ENCODE data around the gene PRXL2A. TPM values are rescaled to one million over a fixed set of nuclear protein-coding genes. Genes with fewer than 3 reads are reported as not detected.
"Not testable (repeated sequence)": the region's sequence is repeated elsewhere in the genome, so short reads cannot be mapped to it uniquely, and the experiment has no call there.

The PRXL2A gene
- total and polyA plus RNA-seq, 2 donors, result 32.2 to 70.8 TPM

- H3K4me1 ChIP-seq (ENCODE audit: control insufficient read depth in 2 of 2, insufficient read depth in 2 of 2, low read length in 2 of 2), result peaks cover 29 to 85% of the 10 kb centered on the region in 2 donors
- H3K4me3 ChIP-seq (ENCODE audit: low read length in 2 of 2), result no peak overlapping the region
- no peaks in the 10 kb centered on the region for H3K9me3 ChIP-seq (ENCODE audit: control insufficient read depth in 2 of 2, insufficient read depth in 1 of 2, low read length in 1 of 2)
- DNase-seq (ENCODE audit: low read depth in 6 of 9, low spot score in 9 of 9), result peak in 1 of 9 donors; percentile 61
- H3K36me3 ChIP-seq (ENCODE audit: control insufficient read depth in 2 of 2, insufficient read depth in 2 of 2, low read length in 1 of 2), result no peaks in the 10 kb centered on the region
- WGBS, result 73% methylated on average over 7 of the region's 7 CpGs
- peak overlapping the region in 1 of 2 donors; percentile 48 for H3K27ac ChIP-seq (ENCODE audit: low read depth in 1 of 2, low read length in 1 of 2)
- H3K27me3 ChIP-seq (ENCODE audit: control insufficient read depth in 2 of 2, insufficient read depth in 1 of 2, low read length in 1 of 2), result no peaks in the 10 kb centered on the region
These were observed 6.0 kb downstream of the PRXL2A start for GRCh38 chr10:80414142-80414895.

DNA sequence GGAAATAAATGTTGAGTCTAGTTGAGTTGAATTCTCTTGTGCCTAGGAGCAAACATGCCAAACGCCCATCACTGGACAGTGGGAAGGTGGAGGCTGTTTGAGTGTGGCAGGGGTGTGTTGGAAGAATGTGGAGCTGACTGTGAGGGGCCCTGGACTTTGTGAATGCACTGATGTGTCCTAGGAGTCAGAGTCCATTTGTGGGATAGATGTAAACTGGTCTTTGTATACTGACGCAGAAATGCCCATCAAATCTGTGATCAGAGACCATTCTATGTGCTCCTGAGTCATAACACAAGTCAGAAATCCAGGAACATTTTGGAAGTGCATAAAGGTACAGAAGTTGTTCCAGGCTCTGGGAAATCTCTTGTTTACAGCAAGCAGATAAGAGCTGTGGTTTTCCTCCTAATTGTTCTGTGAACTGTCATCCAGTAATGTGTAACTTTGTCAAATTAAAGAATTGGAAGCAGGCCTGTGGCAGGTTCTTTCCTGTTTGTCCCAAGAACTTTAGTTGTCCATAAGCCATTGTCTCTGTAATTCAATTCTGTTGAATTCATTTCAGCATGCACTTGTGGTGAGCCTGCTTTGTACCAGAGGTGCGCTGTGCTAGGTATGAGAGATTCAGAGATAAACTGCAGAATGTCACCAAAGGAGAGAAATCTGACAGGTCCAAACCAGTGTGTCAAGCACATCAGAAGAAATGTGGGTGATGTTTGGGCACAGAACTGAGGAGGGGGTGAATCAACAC lies 7.6 kb downstream of the PRXL2A start:
- no peaks in the 10 kb centered on the region for H3K9me3 ChIP-seq (ENCODE audit: control insufficient read depth in 2 of 2, insufficient read depth in 1 of 2, low read length in 1 of 2)
- no peaks in the 10 kb centered on the region for H3K27me3 ChIP-seq (ENCODE audit: control insufficient read depth in 2 of 2, insufficient read depth in 1 of 2, low read length in 1 of 2)
- peaks cover 29 to 74% of the 10 kb centered on the region in 2 donors for H3K4me1 ChIP-seq (ENCODE audit: control insufficient read depth in 2 of 2, insufficient read depth in 2 of 2, low read length in 2 of 2)
- DNase-seq (ENCODE audit: low read depth in 6 of 9, low spot score in 9 of 9), result peak in 2 of 9 donors; percentile 49 to 71
- peaks cover under 1% of the 10 kb centered on the region in 2 donors for H3K36me3 ChIP-seq (ENCODE audit: control insufficient read depth in 2 of 2, insufficient read depth in 2 of 2, low read length in 1 of 2)
- H3K27ac ChIP-seq (ENCODE audit: low read depth in 1 of 2, low read length in 1 of 2), result peak overlapping the region; percentile 48 to 68
- 78% methylated on average over 3 of the region's 3 CpGs for WGBS
- H3K4me3 ChIP-seq (ENCODE audit: low read length in 2 of 2), result no peak overlapping the region

DNA sequence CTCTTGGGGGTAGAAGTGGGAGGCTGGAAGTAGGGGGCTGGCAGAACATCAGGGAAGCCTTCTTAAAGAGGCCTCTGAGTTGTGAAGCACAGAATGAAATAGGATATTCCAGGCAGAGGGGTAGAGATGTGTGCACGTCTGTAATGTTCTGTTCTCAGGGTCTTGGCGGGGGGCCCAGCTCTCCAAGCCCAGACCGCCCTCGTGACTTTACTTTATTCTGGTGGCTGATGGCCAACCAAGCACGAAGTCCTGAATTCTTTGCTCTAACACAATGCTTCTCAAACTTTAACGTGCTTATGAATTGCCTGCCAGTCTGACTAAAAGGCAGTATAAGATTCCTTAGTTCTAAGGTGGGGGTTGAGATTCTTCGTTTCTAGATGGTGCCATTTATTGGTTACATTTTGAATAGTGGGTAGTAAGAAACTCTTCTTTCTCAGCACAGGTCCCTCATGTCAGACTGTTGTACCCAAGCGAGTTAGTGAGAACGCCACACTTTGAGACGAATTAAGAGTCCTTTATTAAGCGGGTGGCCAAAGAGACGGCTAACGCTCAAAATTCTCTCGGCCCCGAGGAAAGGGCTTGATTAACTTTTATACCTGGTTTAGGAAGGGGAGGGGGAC lies 8.2 kb downstream of the PRXL2A start:
- no peak overlapping the region for H3K4me3 ChIP-seq (ENCODE audit: low read length in 2 of 2)
- DNase-seq (ENCODE audit: low read depth in 6 of 9, low spot score in 9 of 9), result no peak
- H3K27me3 ChIP-seq (ENCODE audit: control insufficient read depth in 2 of 2, insufficient read depth in 1 of 2, low read length in 1 of 2), result no peaks in the 10 kb centered on the region
- H3K9me3 ChIP-seq (ENCODE audit: control insufficient read depth in 2 of 2, insufficient read depth in 1 of 2, low read length in 1 of 2), result no peaks in the 10 kb centered on the region
- 91% methylated on average over 15 of the region's 15 CpGs for WGBS
- peak overlapping the region in 1 of 2 donors; percentile 68 for H3K27ac ChIP-seq (ENCODE audit: low read depth in 1 of 2, low read length in 1 of 2)
- peaks cover 6% of the 10 kb centered on the region in 2 donors for H3K36me3 ChIP-seq (ENCODE audit: control insufficient read depth in 2 of 2, insufficient read depth in 2 of 2, low read length in 1 of 2)
- peaks cover 29 to 68% of the 10 kb centered on the region in 2 donors for H3K4me1 ChIP-seq (ENCODE audit: control insufficient read depth in 2 of 2, insufficient read depth in 2 of 2, low read length in 2 of 2)

DNA sequence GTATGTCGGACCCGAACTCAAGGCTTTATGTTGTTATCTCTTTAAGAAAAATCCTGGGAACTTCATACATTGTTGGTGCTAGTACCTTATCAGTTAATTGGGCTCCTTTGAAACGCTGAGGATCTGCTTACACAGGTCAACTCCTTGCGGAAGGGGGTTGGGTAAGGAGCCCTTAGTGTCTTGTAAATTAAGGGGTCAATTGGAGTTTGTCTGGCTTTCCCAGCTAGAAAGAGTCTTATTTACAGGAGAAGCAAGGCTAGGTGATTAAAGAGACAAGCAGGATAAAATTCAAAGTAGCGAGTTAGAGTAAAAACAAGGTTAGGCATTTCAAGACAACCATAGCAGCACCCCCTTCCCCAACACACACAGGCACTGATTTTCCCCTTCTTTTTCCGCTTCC lies 8.9 kb downstream of the PRXL2A start:
- H3K36me3 ChIP-seq (ENCODE audit: control insufficient read depth in 2 of 2, insufficient read depth in 2 of 2, low read length in 1 of 2); H3K4me3 ChIP-seq (ENCODE audit: low read length in 2 of 2); H3K27ac ChIP-seq (ENCODE audit: low read depth in 1 of 2, low read length in 1 of 2); DNase-seq (ENCODE audit: low read depth in 6 of 9, low spot score in 9 of 9); H3K9me3 ChIP-seq (ENCODE audit: control insufficient read depth in 2 of 2, insufficient read depth in 1 of 2, low read length in 1 of 2); H3K27me3 ChIP-seq (ENCODE audit: control insufficient read depth in 2 of 2, insufficient read depth in 1 of 2, low read length in 1 of 2): not testable (repeated sequence)
- H3K4me1 ChIP-seq (ENCODE audit: control insufficient read depth in 2 of 2, insufficient read depth in 2 of 2, low read length in 2 of 2), result peaks cover 29 to 61% of the 10 kb centered on the region in 2 donors
- 95% methylated on average over 6 of the region's 6 CpGs for WGBS

DNA sequence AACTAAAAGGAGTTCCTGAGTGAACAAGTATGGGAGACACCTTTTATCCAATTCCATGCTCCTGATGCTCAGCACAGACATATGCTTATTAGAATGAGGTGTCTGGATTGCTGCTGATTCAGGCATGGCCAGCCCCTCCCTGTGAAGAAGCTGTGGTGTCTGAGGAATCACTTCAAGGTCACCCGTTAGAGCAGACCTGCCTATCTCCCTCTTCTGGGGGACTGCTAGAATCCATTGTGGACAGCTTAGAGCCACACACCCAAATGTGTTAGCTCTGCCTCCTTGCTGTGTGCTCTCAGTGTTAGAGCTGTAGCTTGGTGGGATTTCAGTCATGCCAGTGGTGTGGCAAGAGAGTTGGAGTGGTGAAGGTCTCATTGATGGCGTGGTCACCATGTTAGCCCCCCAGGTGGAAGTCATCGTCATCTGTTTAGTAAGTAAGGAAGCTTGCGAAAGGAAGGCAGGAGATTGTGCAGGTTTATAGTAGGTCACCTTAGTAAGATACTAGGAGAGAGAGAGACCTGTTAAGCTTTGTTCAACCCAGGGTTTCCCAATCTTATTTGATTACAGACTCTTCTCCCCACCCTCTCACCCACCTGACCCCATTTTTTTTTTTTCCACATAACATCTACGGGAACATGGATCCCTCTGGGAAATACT lies 12.8 kb downstream of the PRXL2A start:
- Histone ChIP-seq H3K36me3 (ENCODE audit: control insufficient read depth in 2 of 2, insufficient read depth in 2 of 2, low read length in 1 of 2) (peaks cover 10 to 21% of the 10 kb centered on the region in 2 donors), H3K9me3 (ENCODE audit: control insufficient read depth in 2 of 2, insufficient read depth in 1 of 2, low read length in 1 of 2) (no peaks in the 10 kb centered on the region), H3K27me3 (ENCODE audit: control insufficient read depth in 2 of 2, insufficient read depth in 1 of 2, low read length in 1 of 2) (no peaks in the 10 kb centered on the region), H3K27ac (ENCODE audit: low read depth in 1 of 2, low read length in 1 of 2) (no peak overlapping the region), H3K4me3 (ENCODE audit: low read length in 2 of 2) (no peak overlapping the region), H3K4me1 (ENCODE audit: control insufficient read depth in 2 of 2, insufficient read depth in 2 of 2, low read length in 2 of 2) (peaks cover 4 to 23% of the 10 kb centered on the region in 2 donors)
- no peak for DNase-seq (ENCODE audit: low read depth in 6 of 9, low spot score in 9 of 9)
- WGBS, result 97% methylated on average over 5 of the region's 5 CpGs

- WGBS, result 92% methylated on average over 8 of the region's 8 CpGs
- H3K27me3 ChIP-seq (ENCODE audit: control insufficient read depth in 2 of 2, insufficient read depth in 1 of 2, low read length in 1 of 2), result no peaks in the 10 kb centered on the region
- peaks cover 10 to 24% of the 10 kb centered on the region in 2 donors for H3K36me3 ChIP-seq (ENCODE audit: control insufficient read depth in 2 of 2, insufficient read depth in 2 of 2, low read length in 1 of 2)
- H3K9me3 ChIP-seq (ENCODE audit: control insufficient read depth in 2 of 2, insufficient read depth in 1 of 2, low read length in 1 of 2), result no peaks in the 10 kb centered on the region
- no peak overlapping the region for H3K4me3 ChIP-seq (ENCODE audit: low read length in 2 of 2)
- no peak for DNase-seq (ENCODE audit: low read depth in 6 of 9, low spot score in 9 of 9)
- H3K4me1 ChIP-seq (ENCODE audit: control insufficient read depth in 2 of 2, insufficient read depth in 2 of 2, low read length in 2 of 2), result peaks cover 3 to 16% of the 10 kb centered on the region in 2 donors
- H3K27ac ChIP-seq (ENCODE audit: low read depth in 1 of 2, low read length in 1 of 2), result no peak overlapping the region
These were observed 13.6 kb downstream of the PRXL2A start for GRCh38 chr10:80421707-80422536.

DNA sequence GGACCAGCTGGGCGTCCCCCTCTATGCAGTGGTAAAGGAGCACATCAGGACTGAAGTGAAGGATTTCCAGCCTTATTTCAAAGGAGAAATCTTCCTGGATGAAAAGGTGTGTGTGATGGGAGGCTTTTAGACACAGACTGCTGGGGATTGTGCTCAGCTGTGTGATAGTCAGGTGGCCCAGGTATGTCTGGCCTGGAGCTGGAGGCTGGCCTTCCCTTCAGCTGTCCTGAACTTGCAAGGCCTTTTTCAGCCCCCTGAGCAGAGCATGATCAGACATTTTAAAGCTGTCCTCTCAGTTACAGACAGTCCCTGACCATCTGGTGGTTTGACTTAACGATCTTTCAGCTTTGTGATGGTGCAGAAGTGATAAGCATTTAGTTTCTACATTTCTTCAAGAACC lies 17.6 kb downstream of the PRXL2A start:
- Histone ChIP-seq H3K27ac (ENCODE audit: low read depth in 1 of 2, low read length in 1 of 2) (no peak overlapping the region), H3K36me3 (ENCODE audit: control insufficient read depth in 2 of 2, insufficient read depth in 2 of 2, low read length in 1 of 2) (peaks cover 17 to 40% of the 10 kb centered on the region in 2 donors), H3K27me3 (ENCODE audit: control insufficient read depth in 2 of 2, insufficient read depth in 1 of 2, low read length in 1 of 2) (no peaks in the 10 kb centered on the region), H3K4me1 (ENCODE audit: control insufficient read depth in 2 of 2, insufficient read depth in 2 of 2, low read length in 2 of 2) (no peaks in the 10 kb centered on the region), H3K4me3 (ENCODE audit: low read length in 2 of 2) (no peak overlapping the region), H3K9me3 (ENCODE audit: control insufficient read depth in 2 of 2, insufficient read depth in 1 of 2, low read length in 1 of 2) (no peaks in the 10 kb centered on the region)
- 97% methylated on average over 2 of the region's 2 CpGs for WGBS
- DNase-seq (ENCODE audit: low read depth in 6 of 9, low spot score in 9 of 9), result no peak

DNA sequence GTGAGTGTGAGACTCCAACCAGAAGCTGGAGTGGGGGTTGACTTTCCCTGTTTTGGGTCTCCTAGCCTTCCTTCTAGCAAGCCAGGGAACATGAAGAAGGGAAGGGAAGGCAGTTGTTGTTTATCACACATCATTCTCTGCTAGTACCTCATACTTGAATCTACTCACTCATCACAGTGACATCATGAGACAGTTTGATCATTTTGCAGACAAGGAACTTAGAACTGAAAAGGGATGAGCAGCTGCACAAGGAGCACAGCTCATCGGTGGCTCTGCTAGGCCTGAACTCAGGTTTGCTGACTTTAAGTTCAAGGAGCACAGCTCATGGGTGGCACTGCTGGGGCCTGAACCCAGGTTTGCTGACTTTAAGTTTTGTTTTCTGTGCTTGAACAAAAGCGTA lies 19.2 kb downstream of the PRXL2A start:
- no peak for DNase-seq (ENCODE audit: low read depth in 6 of 9, low spot score in 9 of 9)
- Histone ChIP-seq H3K36me3 (ENCODE audit: control insufficient read depth in 2 of 2, insufficient read depth in 2 of 2, low read length in 1 of 2) (peaks cover 12 to 38% of the 10 kb centered on the region in 2 donors), H3K4me3 (ENCODE audit: low read length in 2 of 2) (no peak overlapping the region), H3K27me3 (ENCODE audit: control insufficient read depth in 2 of 2, insufficient read depth in 1 of 2, low read length in 1 of 2) (no peaks in the 10 kb centered on the region), H3K27ac (ENCODE audit: low read depth in 1 of 2, low read length in 1 of 2) (no peak overlapping the region), H3K4me1 (ENCODE audit: control insufficient read depth in 2 of 2, insufficient read depth in 2 of 2, low read length in 2 of 2) (no peaks in the 10 kb centered on the region), H3K9me3 (ENCODE audit: control insufficient read depth in 2 of 2, insufficient read depth in 1 of 2, low read length in 1 of 2) (no peaks in the 10 kb centered on the region)
- 93% methylated on average over 2 of the region's 2 CpGs for WGBS

Data from thymus (tissue), 11 donors.